HCT116 (cell line): ENCODE measurements around the gene FLYWCH1. TPM values are rescaled to one million over a fixed set of nuclear protein-coding genes. Genes with fewer than 3 reads are reported as not detected.

Experiments
- ATAC-seq: fragments of 200-7000 bp; cut with Tn5 transposase; 2 replicates; pipeline ENCODE4 v1.9.1; 2020; ENCODE audit warnings: mild to moderate bottlenecking, moderate library complexity
- BruUV-seq: library from RNA; stranded (reverse); fragments of 400-500 nt; replicated peaks from 2 replicates; lab custom pipeline; 2021; lab: Mats Ljungman, UMichigan
- CTCF ChIA-PET: fragments of 300-600 bp; sonication (Branson Sonifier 250); formaldehyde crosslinking; loops from one replicate; lab custom pipeline; 2021; ENCODE audit warnings: antibody characterized with exemption; lab: Charles Lee
- POLR2A ChIA-PET: fragments of 300-600, 350-600 bp; sonication (Branson Sonifier 250); formaldehyde crosslinking; loops from one replicate; lab custom pipeline; 2021; ENCODE audit warnings: antibody characterized with exemption; lab: Charles Lee
- RAD21 ChIA-PET, 2 experiments: fragments of 300-600 bp; sonication (Branson Sonifier 250); formaldehyde crosslinking; loops; one replicate each; lab custom pipeline; 2023; ENCODE audit warnings: low total read pairs in 2 of 2; ENCODE audit not compliant: uncharacterized antibody in 2 of 2, unreplicated experiment in 2 of 2, low non-redundant PET in 1 of 2; lab: Charles Lee
- DNase-seq: peaks from one replicate; pipeline ENCODE4 v3.0.0-alpha.2; 2010; ENCODE audit warnings: low read depth, low spot score
- H2AFZ ChIP-seq: fragments of 200-600 bp; shearing (Covaris generic), sonication (generic); 2 replicates; pipeline ENCODE4 v1.6.1; 2017; ENCODE audit warnings: low read depth, mixed run types, mixed read lengths, antibody characterized with exemption, low read length; ENCODE audit not compliant: poor library complexity, severe bottlenecking
- H3K27ac ChIP-seq: 2 replicates; pipeline ENCODE4 v1.5.1; 2012; ENCODE audit warnings: low read depth, low read length
- H3K27me3 ChIP-seq: fragments of 200-600 bp; sonication (generic); 2 replicates; pipeline ENCODE4 v1.6.1; 2016; ENCODE audit warnings: mixed run types, low read length, mixed read lengths; ENCODE audit not compliant: insufficient read depth
- H3K36me3 ChIP-seq, 2 experiments: fragments of 200-500 bp in 1 of 2; fragments of 200-600 bp in 1 of 2; sonication (Bioruptor generic) in 1 of 2; sonication (generic) in 1 of 2; 2 replicates each; pipeline versions ENCODE4 v1.5.1 to v1.6.1; 2014 to 2016; ENCODE audit warnings: low read length in 2 of 2, inconsistent platforms in 1 of 2, mixed read lengths in 1 of 2, mixed run types in 1 of 2; ENCODE audit not compliant: insufficient read depth in 2 of 2, control insufficient read depth in 1 of 2
- H3K4me1 ChIP-seq, 2 experiments: fragments of 200-600 bp in 1 of 2; sonication (generic) in 1 of 2; 2 replicates each; pipeline versions ENCODE4 v1.5.1 to v1.6.1; 2012 to 2017; ENCODE audit warnings: low read length in 2 of 2, inconsistent platforms in 1 of 2, mild to moderate bottlenecking in 1 of 2, mixed read lengths in 1 of 2, mixed run types in 1 of 2, moderate library complexity in 1 of 2; ENCODE audit not compliant: insufficient read depth in 2 of 2, control insufficient read depth in 1 of 2
- H3K4me2 ChIP-seq: fragments of 200-600 bp; sonication (generic); 2 replicates; pipeline ENCODE4 v1.6.1; 2017; ENCODE audit warnings: mixed run types, low read length, mixed read lengths
- H3K4me3 ChIP-seq, 2 experiments: fragments of 200-600 bp in 1 of 2; sonication (generic) in 1 of 2; replicated peaks in 1 of 2; 2 replicates each; pipeline ENCODE4 v1.5.1; 2011 to 2016; ENCODE audit warnings: low read length in 2 of 2, control low read depth in 1 of 2, low read depth in 1 of 2, mild to moderate bottlenecking in 1 of 2, mixed read lengths in 1 of 2, mixed run types in 1 of 2
- H3K79me2 ChIP-seq: fragments of 200-600 bp; sonication (generic); 2 replicates; pipeline ENCODE4 v1.6.1; 2017; ENCODE audit warnings: mild to moderate bottlenecking, mixed run types, low read length, moderate library complexity, mixed read lengths; ENCODE audit not compliant: insufficient read depth
- H3K9ac ChIP-seq: fragments of 200-600 bp; sonication (generic); 2 replicates; pipeline ENCODE4 v1.6.1; 2016; ENCODE audit warnings: low read length, mixed read lengths
- H3K9me2 ChIP-seq: fragments of 200-600 bp; sonication (generic), shearing (Covaris generic); 2 replicates; pipeline ENCODE4 v1.6.1; 2017; ENCODE audit warnings: mixed run types, mild to moderate bottlenecking, moderate library complexity; ENCODE audit not compliant: insufficient read depth
- H3K9me3 ChIP-seq, 2 experiments: fragments of 200-500 bp in 1 of 2; fragments of 200-600 bp in 1 of 2; sonication (Bioruptor generic) in 1 of 2; sonication (generic) in 1 of 2; 2 replicates each; pipeline ENCODE4 v1.6.1; 2014 to 2017; ENCODE audit warnings: low read length in 2 of 2, mixed read lengths in 2 of 2, inconsistent platforms in 1 of 2, low read depth in 1 of 2, mild to moderate bottlenecking in 1 of 2, mixed run types in 1 of 2, moderate library complexity in 1 of 2; ENCODE audit not compliant: control insufficient read depth in 1 of 2, insufficient read depth in 1 of 2
- H4K20me1 ChIP-seq: fragments of 200-600 bp; sonication (generic), shearing (Covaris generic); 2 replicates; pipeline ENCODE4 v1.6.1; 2017; ENCODE audit warnings: mixed run types, mild to moderate bottlenecking, moderate library complexity; ENCODE audit not compliant: insufficient read depth
- ATF3 ChIP-seq: IDR thresholded peaks from 2 replicates; pipeline ENCODE4 v1.6.1; 2012
- CBX3 ChIP-seq: IDR thresholded peaks from 2 replicates; pipeline ENCODE4 v1.6.1; 2012; ENCODE audit warnings: low read depth
- CTCF ChIP-seq, 3 experiments: fragments of 200-600 bp in 1 of 3; sonication (generic) in 1 of 3; IDR thresholded peaks in 2 of 3; conservative IDR thresholded peaks in 1 of 3; 2 replicates each; pipeline ENCODE4 v1.5.1; 2012 to 2017; ENCODE audit warnings: low read depth in 2 of 3, low read length in 2 of 3, antibody characterized with exemption in 1 of 3, borderline replicate concordance in 1 of 3, control low read depth in 1 of 3, mild to moderate bottlenecking in 1 of 3, mixed read lengths in 1 of 3, mixed run types in 1 of 3, moderate library complexity in 1 of 3; ENCODE audit not compliant: insufficient read depth in 1 of 3
- EGR1 ChIP-seq: IDR thresholded peaks from 2 replicates; pipeline ENCODE4 v1.6.1; 2012; ENCODE audit warnings: low read depth
- EZH2 ChIP-seq: fragments of 200-600 bp; sonication (generic); IDR thresholded peaks from 2 replicates; pipeline ENCODE4 v1.6.1; 2017; ENCODE audit warnings: antibody characterized with exemption, mixed run types
- FOSL1 ChIP-seq: IDR thresholded peaks from 2 replicates; pipeline ENCODE4 v1.6.1; 2012; ENCODE audit warnings: low read depth
- POLR2A ChIP-seq: IDR thresholded peaks from 2 replicates; pipeline ENCODE4 v1.7.0; 2011; ENCODE audit warnings: borderline replicate concordance; ENCODE audit not compliant: insufficient read depth, insufficient read length; ENCODE audit errors: extremely low read depth
- POLR2AphosphoS5 ChIP-seq: IDR thresholded peaks from 2 replicates; pipeline ENCODE4 v1.6.1; 2011; ENCODE audit warnings: mild to moderate bottlenecking, low read depth, low read length, moderate library complexity
- RAD21 ChIP-seq: IDR thresholded peaks from 2 replicates; pipeline ENCODE4 v1.6.1; 2012; ENCODE audit warnings: low read depth, mild to moderate bottlenecking
- SRF ChIP-seq: IDR thresholded peaks from 2 replicates; pipeline ENCODE4 v1.6.1; 2012; ENCODE audit warnings: low read depth
- TCF7L2 ChIP-seq: IDR thresholded peaks from 2 replicates; pipeline ENCODE4 v1.7.0; 2011; ENCODE audit warnings: borderline replicate concordance, inconsistent platforms; ENCODE audit not compliant: insufficient read depth, insufficient read length; ENCODE audit errors: extremely low read depth
- intact Hi-C: fragments of 100-400 bp; cut with micrococcal nuclease; formaldehyde crosslinking; loops from 2 replicates; pipeline ENCODE4 v1.10.0; 2022
- total RNA-seq: library from RNA; stranded (reverse); gene quantifications from one replicate; pipeline ENCODE4 v1.2.1, GENCODE V29; 2021; ENCODE audit not compliant: unreplicated experiment
- TF ChIP-seq, protein P1 (sequence below): IDR thresholded peaks from 2 replicates; pipeline ENCODE4 v1.6.1; 2012; ENCODE audit warnings: low read depth
- TF ChIP-seq, protein P2 (sequence below): IDR thresholded peaks from 2 replicates; pipeline ENCODE4 v1.6.1; 2011; ENCODE audit warnings: mild to moderate bottlenecking, low read length, moderate library complexity; ENCODE audit not compliant: insufficient replicate concordance; ENCODE audit errors: extremely low read depth
- TF ChIP-seq, protein P3 (sequence below): IDR thresholded peaks from 2 replicates; pipeline ENCODE4 v1.6.1; 2012

The FLYWCH1 gene
- total RNA-seq, 1 experiment from 2014 or later, result 66.6 TPM

DNA sequence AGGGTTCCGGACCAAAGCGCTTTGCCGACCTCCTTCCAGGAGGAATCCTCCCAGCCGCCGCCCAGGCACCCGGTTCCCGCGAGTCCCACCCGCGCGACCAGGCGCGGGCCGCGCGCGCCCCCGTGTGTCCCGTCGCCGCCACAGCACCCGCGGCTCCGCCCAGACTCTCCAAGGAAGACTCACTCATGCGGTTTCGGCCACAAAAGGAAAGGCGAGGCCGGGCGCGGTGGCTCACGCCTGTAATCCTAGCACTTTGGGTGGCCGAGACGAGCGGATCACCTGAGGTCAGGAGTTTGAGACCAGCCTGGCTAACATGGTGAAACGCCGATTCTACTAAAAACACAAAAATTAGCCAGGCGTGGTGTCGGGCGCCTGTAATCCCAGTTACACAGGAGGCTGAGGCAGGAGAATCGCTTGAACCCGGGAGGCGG lies 72.0 kb downstream of the FLYWCH1 start:
- POLR2A ChIA-PET, result interaction anchor here (0.9 to 1.3 kb wide), 2 partner anchors 12 to 116 kb away, joined by 3 to 4 read pairs; no protein-coding TSS in a partner anchor
- TF ChIP-seq POLR2A, result no peak
- TF ChIP-seq, protein P1, sequence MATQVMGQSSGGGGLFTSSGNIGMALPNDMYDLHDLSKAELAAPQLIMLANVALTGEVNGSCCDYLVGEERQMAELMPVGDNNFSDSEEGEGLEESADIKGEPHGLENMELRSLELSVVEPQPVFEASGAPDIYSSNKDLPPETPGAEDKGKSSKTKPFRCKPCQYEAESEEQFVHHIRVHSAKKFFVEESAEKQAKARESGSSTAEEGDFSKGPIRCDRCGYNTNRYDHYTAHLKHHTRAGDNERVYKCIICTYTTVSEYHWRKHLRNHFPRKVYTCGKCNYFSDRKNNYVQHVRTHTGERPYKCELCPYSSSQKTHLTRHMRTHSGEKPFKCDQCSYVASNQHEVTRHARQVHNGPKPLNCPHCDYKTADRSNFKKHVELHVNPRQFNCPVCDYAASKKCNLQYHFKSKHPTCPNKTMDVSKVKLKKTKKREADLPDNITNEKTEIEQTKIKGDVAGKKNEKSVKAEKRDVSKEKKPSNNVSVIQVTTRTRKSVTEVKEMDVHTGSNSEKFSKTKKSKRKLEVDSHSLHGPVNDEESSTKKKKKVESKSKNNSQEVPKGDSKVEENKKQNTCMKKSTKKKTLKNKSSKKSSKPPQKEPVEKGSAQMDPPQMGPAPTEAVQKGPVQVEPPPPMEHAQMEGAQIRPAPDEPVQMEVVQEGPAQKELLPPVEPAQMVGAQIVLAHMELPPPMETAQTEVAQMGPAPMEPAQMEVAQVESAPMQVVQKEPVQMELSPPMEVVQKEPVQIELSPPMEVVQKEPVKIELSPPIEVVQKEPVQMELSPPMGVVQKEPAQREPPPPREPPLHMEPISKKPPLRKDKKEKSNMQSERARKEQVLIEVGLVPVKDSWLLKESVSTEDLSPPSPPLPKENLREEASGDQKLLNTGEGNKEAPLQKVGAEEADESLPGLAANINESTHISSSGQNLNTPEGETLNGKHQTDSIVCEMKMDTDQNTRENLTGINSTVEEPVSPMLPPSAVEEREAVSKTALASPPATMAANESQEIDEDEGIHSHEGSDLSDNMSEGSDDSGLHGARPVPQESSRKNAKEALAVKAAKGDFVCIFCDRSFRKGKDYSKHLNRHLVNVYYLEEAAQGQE, result no peak
- TF ChIP-seq, protein P2, sequence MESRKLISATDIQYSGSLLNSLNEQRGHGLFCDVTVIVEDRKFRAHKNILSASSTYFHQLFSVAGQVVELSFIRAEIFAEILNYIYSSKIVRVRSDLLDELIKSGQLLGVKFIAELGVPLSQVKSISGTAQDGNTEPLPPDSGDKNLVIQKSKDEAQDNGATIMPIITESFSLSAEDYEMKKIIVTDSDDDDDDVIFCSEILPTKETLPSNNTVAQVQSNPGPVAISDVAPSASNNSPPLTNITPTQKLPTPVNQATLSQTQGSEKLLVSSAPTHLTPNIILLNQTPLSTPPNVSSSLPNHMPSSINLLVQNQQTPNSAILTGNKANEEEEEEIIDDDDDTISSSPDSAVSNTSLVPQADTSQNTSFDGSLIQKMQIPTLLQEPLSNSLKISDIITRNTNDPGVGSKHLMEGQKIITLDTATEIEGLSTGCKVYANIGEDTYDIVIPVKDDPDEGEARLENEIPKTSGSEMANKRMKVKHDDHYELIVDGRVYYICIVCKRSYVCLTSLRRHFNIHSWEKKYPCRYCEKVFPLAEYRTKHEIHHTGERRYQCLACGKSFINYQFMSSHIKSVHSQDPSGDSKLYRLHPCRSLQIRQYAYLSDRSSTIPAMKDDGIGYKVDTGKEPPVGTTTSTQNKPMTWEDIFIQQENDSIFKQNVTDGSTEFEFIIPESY, result peak; percentile 55
- peak in 2 of 3 experiments; percentile 80 to 89; a peak in 5 of 6 replicates for TF ChIP-seq CTCF (IDR thresholded peaks at IDR 0.05 in 2 of 3, conservative IDR thresholded peaks at IDR 0.05 in 1 of 3; ENCODE audit: borderline replicate concordance in 1 of 3, insufficient read depth in 1 of 3, low read depth in 2 of 3, low read length in 2 of 3)
- TF ChIP-seq, protein P3, sequence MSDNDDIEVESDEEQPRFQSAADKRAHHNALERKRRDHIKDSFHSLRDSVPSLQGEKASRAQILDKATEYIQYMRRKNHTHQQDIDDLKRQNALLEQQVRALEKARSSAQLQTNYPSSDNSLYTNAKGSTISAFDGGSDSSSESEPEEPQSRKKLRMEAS, result no peak; the same call in 1 of the 2 replicates
- TF ChIP-seq EGR1, result no peak
- TF ChIP-seq RAD21, result peak; percentile 85; the same call in 1 of the 2 replicates
- TF ChIP-seq ATF3, result no peak
- TF ChIP-seq POLR2AphosphoS5, result no peak
- TF ChIP-seq SRF, result no peak
- peak; percentile 64 for TF ChIP-seq TCF7L2
- no peak for TF ChIP-seq CBX3
- no peak for TF ChIP-seq FOSL1
- no peak for TF ChIP-seq EZH2
- H3K27ac ChIP-seq, result peak overlapping the region; percentile 46
- no peaks in the 10 kb centered on the region for H4K20me1 ChIP-seq
- CTCF ChIA-PET, result interaction anchor here (0.9 to 1.6 kb wide), 4 partner anchors 14 to 38 kb away, joined by 3 to 5 read pairs (median 4); partner anchors contain the start of gene KREMEN2
- H3K9me2 ChIP-seq, result no peaks in the 10 kb centered on the region
- H3K27me3 ChIP-seq, result no peaks in the 10 kb centered on the region
- peak overlapping the region; percentile 34 to 44 for H3K4me3 ChIP-seq
- RAD21 ChIA-PET, result no interaction called here
- peak overlapping the region; percentile 68 for H3K4me2 ChIP-seq
- DNase-seq (peak; percentile 61), ATAC-seq (peak; percentile 64)
- H2AFZ ChIP-seq, result peak overlapping the region; percentile 61
- peak overlapping the region; percentile 52 for H3K9ac ChIP-seq
- H3K79me2 ChIP-seq, result peaks cover 14% of the 10 kb centered on the region
- BruUV-seq, result no TSS peak
- intact Hi-C loops, result loop anchor here (5.0 kb wide), 1 partner anchor 39 kb away; the partner anchor contains the start of genes HCFC1R1, THOC6 and TNFRSF12A
- H3K4me1 ChIP-seq, result peaks cover 24 to 48% of the 10 kb centered on the region in 2 experiments
- H3K9me3 ChIP-seq, result no peaks in the 10 kb centered on the region
- H3K36me3 ChIP-seq, result no peaks in the 10 kb centered on the region
